Mammary epithelial cell (primary cell): ENCODE data around the gene C11orf42.

Source experiments
- EZH2 ChIP-seq: IDR thresholded peaks from 2 replicates; pipeline ENCODE4 v1.6.1; 2012; ENCODE audit warnings: low read length, inconsistent platforms, borderline replicate concordance
- TF ChIP-seq, protein P1 (sequence below), 2 donors: IDR thresholded peaks in 1 of 2; conservative IDR thresholded peaks in 1 of 2; 2 replicates each; pipeline ENCODE4 v1.5.1; 2011 to 2012; ENCODE audit warnings: inconsistent platforms in 2 of 2, low read length in 2 of 2, mild to moderate bottlenecking in 2 of 2, control low read depth in 1 of 2, low read depth in 1 of 2; ENCODE audit not compliant: insufficient read depth in 1 of 2; ENCODE audit errors: extremely low read depth in 1 of 2

DNA sequence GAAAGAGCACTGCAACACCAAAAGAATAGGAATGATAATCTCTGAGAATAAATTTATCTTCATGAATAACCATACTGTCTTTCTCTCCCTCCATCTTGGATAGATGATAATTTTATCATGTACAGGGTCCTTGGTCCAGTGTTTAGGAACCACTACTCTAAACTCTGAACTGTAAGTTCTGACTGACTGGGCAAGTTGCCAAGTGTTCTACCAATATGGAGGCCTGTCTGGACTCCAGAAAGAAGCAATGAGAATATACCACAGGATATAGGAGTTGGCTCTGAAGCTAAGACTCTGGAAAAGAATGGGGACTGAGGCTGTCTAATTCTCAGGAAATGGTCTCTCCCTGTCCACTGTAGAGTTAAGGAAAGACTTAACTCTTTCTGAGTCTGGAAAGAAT lies 27.5 kb downstream of the C11orf42 start:
- TF ChIP-seq, protein P1, sequence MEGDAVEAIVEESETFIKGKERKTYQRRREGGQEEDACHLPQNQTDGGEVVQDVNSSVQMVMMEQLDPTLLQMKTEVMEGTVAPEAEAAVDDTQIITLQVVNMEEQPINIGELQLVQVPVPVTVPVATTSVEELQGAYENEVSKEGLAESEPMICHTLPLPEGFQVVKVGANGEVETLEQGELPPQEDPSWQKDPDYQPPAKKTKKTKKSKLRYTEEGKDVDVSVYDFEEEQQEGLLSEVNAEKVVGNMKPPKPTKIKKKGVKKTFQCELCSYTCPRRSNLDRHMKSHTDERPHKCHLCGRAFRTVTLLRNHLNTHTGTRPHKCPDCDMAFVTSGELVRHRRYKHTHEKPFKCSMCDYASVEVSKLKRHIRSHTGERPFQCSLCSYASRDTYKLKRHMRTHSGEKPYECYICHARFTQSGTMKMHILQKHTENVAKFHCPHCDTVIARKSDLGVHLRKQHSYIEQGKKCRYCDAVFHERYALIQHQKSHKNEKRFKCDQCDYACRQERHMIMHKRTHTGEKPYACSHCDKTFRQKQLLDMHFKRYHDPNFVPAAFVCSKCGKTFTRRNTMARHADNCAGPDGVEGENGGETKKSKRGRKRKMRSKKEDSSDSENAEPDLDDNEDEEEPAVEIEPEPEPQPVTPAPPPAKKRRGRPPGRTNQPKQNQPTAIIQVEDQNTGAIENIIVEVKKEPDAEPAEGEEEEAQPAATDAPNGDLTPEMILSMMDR (conservative IDR thresholded peaks at IDR 0.05 in 1 of 2, IDR thresholded peaks at IDR 0.05 in 1 of 2; ENCODE audit: extremely low read depth in 1 of 2, insufficient read depth in 1 of 2, low read depth in 1 of 2, low read length in 2 of 2): no peak
- no peak for TF ChIP-seq EZH2
